Keratinocyte (primary cell): Measurements from ENCODE around the gene CNNM3. TPM values are rescaled to one million over a fixed set of nuclear protein-coding genes. Genes with fewer than 3 reads are reported as not detected.

Experiments
- DNase-seq: peaks from one replicate; pipeline ENCODE4 v3.0.0-alpha.2; 2011; ENCODE audit warnings: low read depth, missing footprints, low spot score
- FAIRE-seq: peaks from 2 replicates; lab custom pipeline; 2011; peaks lifted over from hg19 to GRCh38; lab: Jason Lieb, UNC
- H2AFZ ChIP-seq: 2 replicates; pipeline ENCODE4 v1.6.0; 2012; ENCODE audit warnings: low read length, control low read depth, inconsistent platforms; ENCODE audit not compliant: control insufficient read depth
- H3K27ac ChIP-seq: 2 replicates; pipeline ENCODE4 v1.5.1; 2011; ENCODE audit warnings: low read length; ENCODE audit not compliant: control insufficient read depth, insufficient read depth
- H3K27me3 ChIP-seq: 3 replicates; pipeline ENCODE4 v1.6.0; 2011; ENCODE audit warnings: low read length; ENCODE audit not compliant: control insufficient read depth, insufficient read depth; ENCODE audit errors: extremely low read depth
- H3K36me3 ChIP-seq, 2 experiments: 2 replicates in 1 of 2; 3 replicates in 1 of 2; pipeline ENCODE4 v1.5.1; 2011; ENCODE audit warnings: low read length in 2 of 2, mild to moderate bottlenecking in 1 of 2; ENCODE audit not compliant: control insufficient read depth in 2 of 2, insufficient read depth in 2 of 2; ENCODE audit errors: extremely low read depth in 1 of 2
- H3K4me1 ChIP-seq: 3 replicates; pipeline ENCODE4 v1.5.1; 2011; ENCODE audit warnings: low read length; ENCODE audit not compliant: control insufficient read depth, insufficient read depth; ENCODE audit errors: extremely low read depth
- H3K4me2 ChIP-seq: 3 replicates; pipeline ENCODE4 v1.6.0; 2011; ENCODE audit warnings: low read depth, low read length; ENCODE audit not compliant: control insufficient read depth, insufficient read depth; ENCODE audit errors: extremely low read depth
- H3K4me3 ChIP-seq, 3 experiments: fragments of 200-600 bp in 1 of 3; sonication (generic) in 1 of 3; 2 replicates in 2 of 3; 3 replicates in 1 of 3; pipeline ENCODE4 v1.5.1; 2011 to 2016; ENCODE audit warnings: low read length in 3 of 3, mild to moderate bottlenecking in 3 of 3, control low read depth in 2 of 3, inconsistent platforms in 1 of 3, low read depth in 1 of 3, mixed read lengths in 1 of 3, mixed run types in 1 of 3, moderate library complexity in 1 of 3; ENCODE audit not compliant: control insufficient read depth in 2 of 3, insufficient read depth in 2 of 3; ENCODE audit errors: extremely low read depth in 1 of 3
- H3K79me2 ChIP-seq: 2 replicates; pipeline ENCODE4 v1.6.0; 2012; ENCODE audit warnings: low read length; ENCODE audit not compliant: control insufficient read depth, insufficient read depth
- H3K9ac ChIP-seq: 3 replicates; pipeline ENCODE4 v1.6.0; 2011; ENCODE audit warnings: low read length; ENCODE audit not compliant: control insufficient read depth, insufficient read depth; ENCODE audit errors: extremely low read depth
- H3K9me1 ChIP-seq: 3 replicates; pipeline ENCODE4 v1.6.0; 2011; ENCODE audit warnings: low read length; ENCODE audit not compliant: control insufficient read depth, insufficient read depth; ENCODE audit errors: extremely low read depth
- H3K9me3 ChIP-seq: 2 replicates; pipeline ENCODE4 v1.5.1; 2012; ENCODE audit warnings: low read depth, low read length; ENCODE audit not compliant: control insufficient read depth
- H4K20me1 ChIP-seq: 3 replicates; pipeline ENCODE4 v1.6.0; 2011; ENCODE audit warnings: low read length; ENCODE audit not compliant: control insufficient read depth, insufficient read depth; ENCODE audit errors: extremely low read depth
- EZH2 ChIP-seq: IDR thresholded peaks from one replicate; pipeline ENCODE4 v1.6.1; 2012; ENCODE audit warnings: inconsistent platforms, mild to moderate bottlenecking, low read length, moderate library complexity
- dilution Hi-C: fragments of 300-500 bp; cut with MboI; formaldehyde crosslinking; loops from one replicate; pipeline ENCODE4 v1.7.0; 2020; ENCODE audit warnings: low sequenced_read_pairs; ENCODE audit not compliant: extremely low pct_ligation_motif_present
- polyA plus RNA-seq, 5 experiments: library from polyadenylated mRNA; depleted of rRNA in 3 of 5; stranded (reverse) in 3 of 5; stranded (forward) in 1 of 5; unstranded in 1 of 5; fragments of >200 nt; gene quantifications; 1 replicate in 1 of 5; 2 replicates in 3 of 5; 3 replicates in 1 of 5; pipeline versions ENCODE4 v1.2.1 to v1.2.3, GENCODE V29; 2011 to 2012; ENCODE audit warnings: missing spikeins in 2 of 5, low read depth in 1 of 5, low replicate concordance in 1 of 5
- TF ChIP-seq, protein P1 (sequence below), 3 experiments: IDR thresholded peaks in 1 of 3; conservative IDR thresholded peaks in 1 of 3; optimal IDR thresholded peaks in 1 of 3; 2 replicates in 2 of 3; 3 replicates in 1 of 3; pipeline versions ENCODE3 to v1.5.1; 2011; ENCODE audit warnings: low read length in 3 of 3, mild to moderate bottlenecking in 3 of 3, moderate library complexity in 2 of 3, control low read depth in 1 of 3, inconsistent platforms in 1 of 3; ENCODE audit not compliant: insufficient read depth in 2 of 3; ENCODE audit errors: extremely low read depth in 1 of 3

The CNNM3 gene
- polyA plus RNA-seq, 1 donor (not counting 4 experiments of a cell fraction or from before 2014, with no cell fraction given): 2.3 TPM

DNA sequence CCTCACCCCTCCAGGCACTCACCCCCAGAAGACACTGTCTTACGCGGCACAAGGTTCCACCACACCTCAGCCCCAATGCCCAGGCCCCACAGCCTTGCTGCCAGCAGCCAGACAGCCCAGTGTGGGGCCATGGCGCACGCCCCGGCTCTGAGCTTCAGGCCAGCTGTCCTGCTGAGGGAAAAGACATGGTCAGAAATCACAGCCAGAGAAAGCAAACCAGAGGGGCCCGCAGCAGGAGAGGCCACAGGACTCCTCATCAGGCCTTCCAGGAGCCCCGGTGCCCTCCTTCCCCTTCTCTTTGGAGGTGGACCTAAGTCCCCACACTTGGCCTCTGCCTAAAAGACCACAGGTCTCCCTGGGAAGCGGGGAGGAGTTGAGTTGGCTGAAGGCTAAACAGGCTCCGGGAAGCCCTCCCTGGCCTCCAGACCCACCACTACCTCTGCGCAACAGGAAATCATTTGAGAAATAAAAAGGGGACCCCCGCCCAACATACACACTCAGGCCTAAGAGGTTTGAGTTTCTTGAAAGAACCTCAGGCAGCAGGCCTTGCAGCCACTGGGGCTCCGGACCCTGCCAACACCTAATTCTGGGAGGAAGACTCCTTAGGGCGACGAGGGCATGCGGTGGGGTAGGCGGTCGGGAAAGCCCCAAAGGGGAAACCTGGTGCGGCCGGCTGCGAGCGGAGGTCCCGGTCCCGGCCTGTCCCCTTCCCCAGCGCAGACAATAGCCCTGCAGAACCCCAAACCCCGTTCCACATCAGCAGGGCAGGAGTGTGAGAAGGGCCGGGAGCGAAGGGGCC, 51.9 kb downstream of the CNNM3 start:
- peak overlapping the region; percentile 4 for H3K27ac ChIP-seq
- no peak for FAIRE-seq

DNA sequence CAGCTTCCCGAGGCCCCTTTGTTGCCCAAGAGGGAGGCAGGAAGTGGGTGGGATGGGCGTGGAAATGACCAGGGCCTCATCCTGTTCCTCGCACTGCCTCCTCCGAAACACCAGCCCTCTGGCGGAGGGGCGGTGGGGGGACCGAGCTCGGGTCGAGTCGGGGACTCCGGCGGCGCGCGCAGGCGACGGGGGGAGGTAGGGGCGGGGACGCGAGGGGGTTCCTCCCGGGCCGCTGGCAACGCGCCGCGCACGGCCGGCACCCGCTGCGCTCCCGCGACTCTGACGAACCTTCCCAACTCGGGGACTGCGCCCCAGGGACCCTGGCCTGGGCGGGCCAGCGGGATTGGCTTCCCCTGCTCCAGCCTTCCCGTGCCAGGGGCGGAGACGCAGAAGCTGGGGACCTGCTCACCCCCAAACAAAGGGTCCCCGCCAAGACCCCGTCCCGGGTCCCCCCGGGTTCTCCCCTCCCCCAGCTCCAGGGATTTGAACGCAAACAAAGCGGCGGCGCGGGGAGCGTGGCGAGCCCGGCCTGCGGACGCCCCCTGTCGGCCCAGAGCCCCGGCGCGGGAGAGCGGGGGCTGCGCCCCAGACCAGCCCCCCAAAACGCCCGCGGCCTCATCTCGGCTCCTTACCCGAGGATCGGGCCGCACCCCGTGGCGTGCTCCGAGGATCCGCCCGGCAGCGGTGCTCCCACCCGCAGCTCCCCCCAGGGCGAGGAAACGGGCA, 52.6 kb downstream of the CNNM3 start:
- DNase-seq: no peak
- TF ChIP-seq, protein P1, sequence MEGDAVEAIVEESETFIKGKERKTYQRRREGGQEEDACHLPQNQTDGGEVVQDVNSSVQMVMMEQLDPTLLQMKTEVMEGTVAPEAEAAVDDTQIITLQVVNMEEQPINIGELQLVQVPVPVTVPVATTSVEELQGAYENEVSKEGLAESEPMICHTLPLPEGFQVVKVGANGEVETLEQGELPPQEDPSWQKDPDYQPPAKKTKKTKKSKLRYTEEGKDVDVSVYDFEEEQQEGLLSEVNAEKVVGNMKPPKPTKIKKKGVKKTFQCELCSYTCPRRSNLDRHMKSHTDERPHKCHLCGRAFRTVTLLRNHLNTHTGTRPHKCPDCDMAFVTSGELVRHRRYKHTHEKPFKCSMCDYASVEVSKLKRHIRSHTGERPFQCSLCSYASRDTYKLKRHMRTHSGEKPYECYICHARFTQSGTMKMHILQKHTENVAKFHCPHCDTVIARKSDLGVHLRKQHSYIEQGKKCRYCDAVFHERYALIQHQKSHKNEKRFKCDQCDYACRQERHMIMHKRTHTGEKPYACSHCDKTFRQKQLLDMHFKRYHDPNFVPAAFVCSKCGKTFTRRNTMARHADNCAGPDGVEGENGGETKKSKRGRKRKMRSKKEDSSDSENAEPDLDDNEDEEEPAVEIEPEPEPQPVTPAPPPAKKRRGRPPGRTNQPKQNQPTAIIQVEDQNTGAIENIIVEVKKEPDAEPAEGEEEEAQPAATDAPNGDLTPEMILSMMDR (optimal IDR thresholded peaks at IDR 0.05 in 1 of 3, IDR thresholded peaks at IDR 0.05 in 1 of 3, conservative IDR thresholded peaks at IDR 0.05 in 1 of 3; ENCODE audit: extremely low read depth in 1 of 3, insufficient read depth in 2 of 3, low read length in 3 of 3): peak in 2 of 3 experiments; percentile 49 to 64
- TF ChIP-seq EZH2: no peak
- no peak for FAIRE-seq

More for the DNA sequence above, 51.9 kb downstream of the CNNM3 start:
- Histone ChIP-seq H3K4me2 (peak overlapping the region; percentile 93), H2AFZ (peak overlapping the region; percentile 65), H3K79me2 (peaks cover 9% of the 10 kb centered on the region), H3K27me3 (no peaks in the 10 kb centered on the region), H3K4me3 (peak overlapping the region; percentile 75 to 90 (median 80)), H3K36me3 (peaks cover 28 to 29% of the 10 kb centered on the region in 2 experiments), H3K9me3 (no peaks in the 10 kb centered on the region), H3K9me1 (no peaks in the 10 kb centered on the region), H3K4me1 (peaks cover 28% of the 10 kb centered on the region), H3K9ac (peak overlapping the region; percentile 60), H4K20me1 (no peaks in the 10 kb centered on the region)
- no peak for TF ChIP-seq EZH2
- TF ChIP-seq, protein P1 (optimal IDR thresholded peaks at IDR 0.05 in 1 of 3, IDR thresholded peaks at IDR 0.05 in 1 of 3, conservative IDR thresholded peaks at IDR 0.05 in 1 of 3; ENCODE audit: extremely low read depth in 1 of 3, insufficient read depth in 2 of 3, low read length in 3 of 3): no peak
- DNase-seq: no peak
- dilution Hi-C loops: no loop called here

More for the DNA sequence above, 52.6 kb downstream of the CNNM3 start:
- H3K4me3 ChIP-seq: peak overlapping the region; percentile 75 to 90 (median 80)
- no peaks in the 10 kb centered on the region for H3K9me3 ChIP-seq
- dilution Hi-C loops: no loop called here
- peak overlapping the region; percentile 93 for H3K4me2 ChIP-seq
- peaks cover 9% of the 10 kb centered on the region for H3K79me2 ChIP-seq
- no peaks in the 10 kb centered on the region for H4K20me1 ChIP-seq
- H3K27ac ChIP-seq: peak overlapping the region; percentile 61
- peaks cover 31% of the 10 kb centered on the region for H3K4me1 ChIP-seq
- H3K27me3 ChIP-seq: no peaks in the 10 kb centered on the region
- H3K9ac ChIP-seq: peak overlapping the region; percentile 60
- H2AFZ ChIP-seq: peak overlapping the region; percentile 65
- no peaks in the 10 kb centered on the region for H3K9me1 ChIP-seq
- peaks cover 21 to 27% of the 10 kb centered on the region in 2 experiments for H3K36me3 ChIP-seq
